H1 (cell line): ENCODE results near the gene ETNK1. TPM values are rescaled to one million over a fixed set of nuclear protein-coding genes. Genes with fewer than 3 reads are reported as not detected.
A peak's percentile ranks its signal among the peaks of the same experiment; 100 is the strongest.

ENCODE experiments used
- CTCF ChIA-PET: fragments of 300-600 bp; sonication (Branson Sonifier 250); formaldehyde crosslinking; loops from one replicate; lab custom pipeline; 2021; ENCODE audit not compliant: partially characterized antibody; lab: Charles Lee
- POLR2A ChIA-PET: fragments of 300-600 bp; sonication (Branson Sonifier 250); formaldehyde crosslinking; loops from one replicate; lab custom pipeline; 2021; ENCODE audit warnings: inconsistent platforms; ENCODE audit not compliant: partially characterized antibody; lab: Charles Lee
- DNase-seq, 2 experiments: peaks; one replicate each; pipeline versions ENCODE4 v3.0.0 to v3.0.0-alpha.2; 2010 to 2022; ENCODE audit warnings: low spot score in 2 of 2, low read depth in 1 of 2, mixed read lengths in 1 of 2
- FAIRE-seq: peaks from 2 replicates; lab custom pipeline; 2011; peaks lifted over from hg19 to GRCh38; lab: Jason Lieb, UNC
- H2AFZ ChIP-seq: 2 replicates; pipeline ENCODE4 v1.8.1; 2012; ENCODE audit warnings: low read length, inconsistent platforms
- H2AK5ac ChIP-seq: 2 replicates; pipeline ENCODE4 v1.6.1; 2013; ENCODE audit warnings: low read depth, low read length
- H2BK120ac ChIP-seq: replicated peaks from 2 replicates; pipeline ENCODE3; 2013; ENCODE audit warnings: low read depth, low read length, inconsistent platforms
- H2BK12ac ChIP-seq: 2 replicates; pipeline ENCODE4 v1.6.1; 2013; ENCODE audit warnings: low read depth, low read length
- H2BK15ac ChIP-seq: 2 replicates; pipeline ENCODE4 v1.6.1; 2013; ENCODE audit warnings: low read length
- H2BK20ac ChIP-seq: 2 replicates; pipeline ENCODE4 v1.6.1; 2013; ENCODE audit warnings: low read length
- H2BK5ac ChIP-seq: 2 replicates; pipeline ENCODE4 v1.6.1; 2013; ENCODE audit warnings: low read depth, low read length
- H3K14ac ChIP-seq: 2 replicates; pipeline ENCODE4 v1.6.1; 2013; ENCODE audit warnings: inconsistent platforms; ENCODE audit not compliant: insufficient read length
- H3K18ac ChIP-seq: 2 replicates; pipeline ENCODE4 v1.6.1; 2013; ENCODE audit warnings: low read length; ENCODE audit errors: extremely low read depth
- H3K23ac ChIP-seq: 2 replicates; pipeline ENCODE4 v1.6.1; 2013; ENCODE audit warnings: inconsistent platforms; ENCODE audit not compliant: insufficient read length
- H3K23me2 ChIP-seq: 2 replicates; pipeline ENCODE4 v1.6.1; 2013; ENCODE audit warnings: low read depth, low read length
- H3K27ac ChIP-seq: 2 replicates; pipeline ENCODE4 v1.6.1; 2011; ENCODE audit warnings: low read depth, low read length, inconsistent platforms
- H3K27me3 ChIP-seq, 4 experiments: replicated peaks in 1 of 4; 1 replicate in 1 of 4; 2 replicates in 3 of 4; pipeline versions ENCODE4 v1.6.1 to v1.8.1; 2011 to 2013; ENCODE audit warnings: low read length in 3 of 4, mild to moderate bottlenecking in 3 of 4, inconsistent platforms in 2 of 4, mixed read lengths in 2 of 4, moderate library complexity in 1 of 4; ENCODE audit not compliant: control insufficient read depth in 3 of 4, insufficient read depth in 3 of 4; ENCODE audit errors: extremely low read depth in 1 of 4
- H3K36me3 ChIP-seq, 4 experiments: 2 replicates each; pipeline versions ENCODE4 v1.6.1 to v1.8.1; 2011 to 2013; ENCODE audit warnings: mild to moderate bottlenecking in 4 of 4, low read length in 3 of 4, moderate library complexity in 2 of 4, control low read depth in 1 of 4, inconsistent platforms in 1 of 4; ENCODE audit not compliant: insufficient read depth in 4 of 4, control insufficient read depth in 2 of 4
- H3K4ac ChIP-seq: replicated peaks from 2 replicates; pipeline ENCODE3; 2013; ENCODE audit warnings: low read length, low read depth, mixed read lengths, inconsistent platforms; ENCODE audit not compliant: insufficient read length
- H3K4me1 ChIP-seq, 4 experiments: replicated peaks in 1 of 4; 1 replicate in 1 of 4; 2 replicates in 3 of 4; pipeline versions ENCODE4 v1.6.1 to v1.8.1; 2011 to 2013; ENCODE audit warnings: low read length in 3 of 4, inconsistent platforms in 2 of 4, mixed read lengths in 1 of 4; ENCODE audit not compliant: insufficient read depth in 4 of 4, control insufficient read depth in 3 of 4
- H3K4me2 ChIP-seq, 2 experiments: 2 replicates each; pipeline versions ENCODE4 v1.6.1 to v1.8.1; 2011 to 2013; ENCODE audit warnings: low read depth in 2 of 2, low read length in 2 of 2, control low read depth in 1 of 2, inconsistent platforms in 1 of 2, mild to moderate bottlenecking in 1 of 2; ENCODE audit not compliant: insufficient read depth in 1 of 2
- H3K4me3 ChIP-seq, 4 experiments: fragments of 200-600, 300-600 bp in 1 of 4; sonication (generic), shearing (Covaris generic), sonication (Bioruptor Twin) in 1 of 4; 2 replicates each; pipeline versions ENCODE4 v1.5.1 to v1.8.1; 2011 to 2016; ENCODE audit warnings: low read length in 4 of 4, low read depth in 3 of 4, control low read depth in 2 of 4, inconsistent platforms in 2 of 4, mild to moderate bottlenecking in 2 of 4, mixed read lengths in 1 of 4, moderate library complexity in 1 of 4; ENCODE audit not compliant: insufficient read depth in 2 of 4; ENCODE audit errors: extremely low read depth in 1 of 4
- H3K56ac ChIP-seq: replicated peaks from 2 replicates; pipeline ENCODE3; 2013; ENCODE audit warnings: low read depth, mild to moderate bottlenecking, mixed read lengths, low read length, inconsistent platforms; ENCODE audit not compliant: insufficient read length
- H3K79me1 ChIP-seq: 2 replicates; pipeline ENCODE4 v1.6.1; 2013; ENCODE audit warnings: low read depth, low read length, control low read depth
- H3K79me2 ChIP-seq, 2 experiments: 2 replicates each; pipeline versions ENCODE4 v1.6.1 to v1.8.1; 2012 to 2013; ENCODE audit warnings: low read length in 2 of 2, mild to moderate bottlenecking in 2 of 2, inconsistent platforms in 1 of 2; ENCODE audit not compliant: insufficient read depth in 2 of 2, control insufficient read depth in 1 of 2
- H3K9ac ChIP-seq, 4 experiments: replicated peaks in 1 of 4; 1 replicate in 1 of 4; 2 replicates in 3 of 4; pipeline versions ENCODE4 v1.6.1 to v1.8.1; 2011 to 2013; ENCODE audit warnings: low read depth in 3 of 4, low read length in 3 of 4, control low read depth in 2 of 4, mild to moderate bottlenecking in 2 of 4, moderate library complexity in 2 of 4, inconsistent platforms in 1 of 4; ENCODE audit errors: extremely low read depth in 1 of 4
- H3K9me3 ChIP-seq, 2 experiments: 2 replicates each; pipeline versions ENCODE4 v1.6.1 to v1.8.1; 2012 to 2013; ENCODE audit warnings: mild to moderate bottlenecking in 2 of 2, moderate library complexity in 2 of 2, control low read depth in 1 of 2, inconsistent platforms in 1 of 2, low read depth in 1 of 2, low read length in 1 of 2, mixed read lengths in 1 of 2; ENCODE audit not compliant: insufficient read depth in 2 of 2
- H4K20me1 ChIP-seq, 2 experiments: replicated peaks in 1 of 2; 2 replicates each; pipeline versions ENCODE3 to v1.8.1; 2011 to 2013; ENCODE audit warnings: inconsistent platforms in 2 of 2, low read length in 2 of 2, mild to moderate bottlenecking in 1 of 2; ENCODE audit not compliant: insufficient read depth in 2 of 2, control insufficient read depth in 1 of 2
- H4K5ac ChIP-seq: 2 replicates; pipeline ENCODE4 v1.6.1; 2013; ENCODE audit warnings: low read length, low read depth, mixed read lengths, inconsistent platforms; ENCODE audit not compliant: insufficient read length
- H4K8ac ChIP-seq: 2 replicates; pipeline ENCODE4 v1.8.0; 2013; ENCODE audit warnings: mild to moderate bottlenecking, moderate library complexity, low read length, inconsistent platforms; ENCODE audit not compliant: insufficient read depth; ENCODE audit errors: extremely low read depth
- H4K91ac ChIP-seq: replicated peaks from 2 replicates; pipeline ENCODE3; 2013; ENCODE audit warnings: low read length, mixed read lengths, inconsistent platforms; ENCODE audit not compliant: insufficient read length
- BACH1 ChIP-seq: IDR thresholded peaks from 2 replicates; pipeline ENCODE4 v1.6.1; 2012; ENCODE audit warnings: low read length, improper control_type of control experiment
- BRCA1 ChIP-seq: IDR thresholded peaks from 2 replicates; pipeline ENCODE4 v1.6.1; 2012; ENCODE audit warnings: low read depth, low read length, improper control_type of control experiment
- CHD2 ChIP-seq: IDR thresholded peaks from 2 replicates; pipeline ENCODE4 v1.6.1; 2012; ENCODE audit warnings: low read length, improper control_type of control experiment
- EP300 ChIP-seq, 2 experiments: IDR thresholded peaks; 1 replicate in 1 of 2; 2 replicates in 1 of 2; pipeline ENCODE4 v1.6.1; 2011 to 2012; ENCODE audit warnings: low read depth in 2 of 2, low read length in 2 of 2, mild to moderate bottlenecking in 2 of 2, borderline replicate concordance in 1 of 2, inconsistent platforms in 1 of 2, moderate library complexity in 1 of 2
- FOSL1 ChIP-seq: IDR thresholded peaks from 2 replicates; pipeline ENCODE4 v1.6.1; 2011; ENCODE audit warnings: mild to moderate bottlenecking, low read depth, low read length, moderate library complexity; ENCODE audit not compliant: insufficient read depth
- POU5F1 ChIP-seq: IDR thresholded peaks from 2 replicates; pipeline ENCODE4 v1.6.1; 2011; ENCODE audit warnings: low read depth, mild to moderate bottlenecking, low read length, moderate library complexity
- TAF7 ChIP-seq: optimal IDR thresholded peaks from 2 replicates; pipeline ENCODE3; 2011; ENCODE audit warnings: low read depth, mild to moderate bottlenecking, inconsistent platforms, low read length, moderate library complexity, borderline replicate concordance
- ZNF274 ChIP-seq: IDR thresholded peaks from 2 replicates; pipeline ENCODE4 v1.7.0; 2012; ENCODE audit warnings: low read length, borderline replicate concordance; ENCODE audit errors: extremely low read depth
- WGBS, 2 experiments: shearing (Covaris generic) in 1 of 2; methylation state at CpG; one replicate each; pipeline versions ENCODE4 v1.1.6 to v1.1.7; 2013 to 2015; ENCODE audit warnings: low lambda C conversion rate in 2 of 2, mixed read lengths in 2 of 2, inconsistent platforms in 1 of 2, low coverage in 1 of 2, missing lambda C conversion rate in 1 of 2; ENCODE audit not compliant: insufficient replicate concordance in 2 of 2, insufficient coverage in 1 of 2, insufficient read length in 1 of 2; ENCODE audit errors: extremely low coverage in 1 of 2, missing lambda C conversion rate in 1 of 2; 5-methylcytosine and 5-hydroxymethylcytosine counted together
- polyA plus RNA-seq, 7 experiments: library from polyadenylated mRNA; depleted of rRNA in 3 of 7; stranded (reverse) in 5 of 7; unstranded in 2 of 7; fragments of >200 nt in 5 of 7; fragments of 200-250 nt in 2 of 7; gene quantifications; 1 replicate in 5 of 7; 2 replicates in 1 of 7; 4 replicates in 1 of 7; pipeline versions ENCODE4 v1.2.1 to v1.2.3, GENCODE V29; 2011 to 2013; ENCODE audit warnings: missing spikeins in 2 of 7, mixed read lengths in 2 of 7
- total RNA-seq: library from RNA; stranded (reverse); fragmentation: NEBNext Ultra II Directional; extraction: Animal tissue kit (Norgen Biotek cat#: 25700); gene quantifications from 2 replicates; pipeline ENCODE4 v1.2.1, GENCODE V29; 2021

The ETNK1 gene
- total and polyA plus RNA-seq, 2 of the 8 experiments (the other 6 are each of a cell fraction or from before 2014, with no cell fraction given): 11.6 to 82.7 TPM

DNA sequence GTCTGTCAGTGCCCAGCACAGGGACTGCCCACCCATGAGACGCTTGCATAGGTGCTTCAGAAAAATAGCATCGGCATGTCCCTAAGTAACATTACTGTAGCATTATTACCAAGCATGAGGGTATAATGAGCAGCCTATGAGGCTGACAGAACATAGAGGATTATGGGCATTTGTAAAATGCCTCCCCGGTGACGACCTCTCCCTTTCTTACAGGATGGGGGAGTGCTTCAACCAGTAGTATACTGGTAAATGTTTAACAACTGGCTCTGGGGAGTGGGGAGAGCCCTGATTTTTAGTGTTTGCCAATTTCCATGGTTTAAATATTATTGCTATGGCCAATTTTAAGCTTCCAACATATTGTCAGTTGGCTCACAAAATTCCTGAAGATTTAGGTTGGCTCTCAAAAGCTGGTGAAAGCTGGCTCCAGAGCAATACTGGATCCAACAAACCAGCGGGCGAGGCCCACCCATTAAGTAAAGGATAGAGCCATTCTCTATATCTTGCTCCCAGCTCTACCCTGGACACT, 104.5 kb downstream of the ETNK1 start:
- Histone ChIP-seq H3K4me2 (no peak overlapping the region), H2BK12ac (no peak overlapping the region), H2BK15ac (no peak overlapping the region), H4K8ac (no peak overlapping the region), H3K18ac (no peak overlapping the region), H3K56ac (no peak overlapping the region), H2BK5ac (no peak overlapping the region), H3K36me3 (no peaks in the 10 kb centered on the region), H2BK120ac (no peak overlapping the region), H3K4me3 (no peak overlapping the region), H3K4ac (no peak overlapping the region), H3K23me2 (no peaks in the 10 kb centered on the region), H4K20me1 (no peaks in the 10 kb centered on the region), H3K79me1 (no peaks in the 10 kb centered on the region), H3K4me1 (no peaks in the 10 kb centered on the region), H2AFZ (0 out of 2 replicates have a peak overlapping the region, but pooled peaks have one; percentile 10), H2AK5ac (no peak overlapping the region), H4K5ac (no peak overlapping the region), H3K9me3 (no peaks in the 10 kb centered on the region), H3K79me2 (no peaks in the 10 kb centered on the region), H2BK20ac (no peak overlapping the region), H3K14ac (no peak overlapping the region), H4K91ac (no peak overlapping the region), H3K27me3 (no peaks in the 10 kb centered on the region), H3K27ac (no peak overlapping the region), H3K9ac (no peak overlapping the region), H3K23ac (no peak overlapping the region)
- 95% methylated on average over 6 of the region's 6 CpGs; no CpG with 5 or more reads in 1 of the 2 experiments for WGBS, 2 experiments
- no peak for DNase-seq
- POLR2A ChIA-PET: no interaction called here
- TF ChIP-seq TAF7 (no peak), CHD2 (no peak), BACH1 (no peak), ZNF274 (no peak), FOSL1 (no peak), POU5F1 (no peak), EP300 (IDR thresholded peaks at IDR 0.05; ENCODE audit: borderline replicate concordance in 1 of 2, low read depth in 2 of 2, low read length in 2 of 2) (no peak), BRCA1 (no peak)
- no peak for FAIRE-seq
- CTCF ChIA-PET: no interaction called here
